Activated CD4-positive, alpha-beta T cell treated with anti-CD3 and anti-CD28 coated beads for 48 hours (primary cell): ENCODE measurements around the gene NUP50.
"Not testable (repeated sequence)": the region's sequence is repeated elsewhere in the genome, so short reads cannot be mapped to it uniquely, and the experiment has no call there.

Experiments
- DNase-seq: peaks from one replicate; pipeline ENCODE4 v3.0.0-alpha.2; 2020

Gene NUP50

GRCh38 chr22:45162531-45162930, 1.2 kb upstream of the NUP50 start:
- no peak for DNase-seq

- DNase-seq: peak; percentile 31
Observed at GRCh38 chr22:45163099-45163450, 650 bp upstream of the NUP50 start.

DNA sequence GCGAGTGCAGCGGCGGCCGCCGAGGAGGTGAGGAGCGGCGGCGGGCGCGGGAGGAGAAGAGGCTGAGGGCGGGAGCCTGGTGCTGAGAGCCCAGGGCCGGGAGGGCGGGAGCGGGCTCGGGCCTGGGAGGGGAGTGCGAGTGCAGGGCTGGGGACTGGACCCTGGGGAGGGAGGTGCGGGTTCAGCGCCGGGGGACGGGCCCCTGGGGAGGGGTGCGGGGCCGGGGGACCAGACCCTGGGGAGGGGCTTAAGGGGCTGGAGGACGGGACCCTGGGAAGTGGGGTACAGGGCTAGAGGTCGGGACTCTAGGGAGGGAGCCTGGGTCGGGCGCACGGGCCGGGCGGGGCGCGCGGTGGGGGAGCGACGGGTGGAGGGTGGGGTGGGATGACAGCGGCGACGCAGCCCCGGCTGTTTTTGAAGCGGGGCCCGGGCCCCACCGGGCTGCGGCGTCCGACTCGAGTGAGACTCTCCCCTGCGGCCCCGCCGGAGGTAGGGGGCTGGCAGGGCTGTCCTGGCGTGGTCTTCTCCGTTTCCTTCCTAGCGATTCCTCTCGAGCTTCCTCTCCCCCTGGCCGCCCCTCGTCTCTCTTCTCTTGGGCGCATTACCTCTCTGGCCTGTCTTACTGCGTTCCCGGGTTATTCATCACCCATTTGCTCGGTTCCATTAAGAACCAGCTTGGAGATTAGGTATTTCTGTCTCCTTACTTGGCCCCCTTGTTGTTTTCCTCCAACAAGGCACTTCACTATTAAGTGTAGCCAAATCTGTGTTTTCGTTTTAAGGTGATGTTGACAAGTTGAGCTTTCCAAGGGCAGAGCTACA, 754 bp downstream of the NUP50 start:
- DNase-seq: peak; percentile 40

DNA sequence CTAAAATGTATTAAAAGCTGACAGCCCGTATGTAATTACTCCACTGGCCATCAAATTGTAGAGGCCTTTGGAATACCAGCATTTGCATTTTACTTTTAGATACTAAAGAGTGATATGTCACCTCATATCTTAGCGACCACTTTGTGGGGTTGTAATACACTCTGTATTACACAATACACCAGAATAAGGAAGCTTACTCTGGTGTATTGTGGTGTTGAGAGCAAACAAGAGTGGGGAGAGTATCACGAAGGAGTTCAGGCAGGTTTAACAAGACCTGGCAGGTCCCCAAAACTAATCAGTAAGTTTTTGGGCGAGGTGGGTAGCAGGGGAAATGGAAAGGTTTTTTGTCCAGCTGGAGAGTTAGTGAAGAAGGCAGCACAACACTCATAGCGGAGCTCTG, 3.2 kb downstream of the NUP50 start:
- DNase-seq: no peak

DNA sequence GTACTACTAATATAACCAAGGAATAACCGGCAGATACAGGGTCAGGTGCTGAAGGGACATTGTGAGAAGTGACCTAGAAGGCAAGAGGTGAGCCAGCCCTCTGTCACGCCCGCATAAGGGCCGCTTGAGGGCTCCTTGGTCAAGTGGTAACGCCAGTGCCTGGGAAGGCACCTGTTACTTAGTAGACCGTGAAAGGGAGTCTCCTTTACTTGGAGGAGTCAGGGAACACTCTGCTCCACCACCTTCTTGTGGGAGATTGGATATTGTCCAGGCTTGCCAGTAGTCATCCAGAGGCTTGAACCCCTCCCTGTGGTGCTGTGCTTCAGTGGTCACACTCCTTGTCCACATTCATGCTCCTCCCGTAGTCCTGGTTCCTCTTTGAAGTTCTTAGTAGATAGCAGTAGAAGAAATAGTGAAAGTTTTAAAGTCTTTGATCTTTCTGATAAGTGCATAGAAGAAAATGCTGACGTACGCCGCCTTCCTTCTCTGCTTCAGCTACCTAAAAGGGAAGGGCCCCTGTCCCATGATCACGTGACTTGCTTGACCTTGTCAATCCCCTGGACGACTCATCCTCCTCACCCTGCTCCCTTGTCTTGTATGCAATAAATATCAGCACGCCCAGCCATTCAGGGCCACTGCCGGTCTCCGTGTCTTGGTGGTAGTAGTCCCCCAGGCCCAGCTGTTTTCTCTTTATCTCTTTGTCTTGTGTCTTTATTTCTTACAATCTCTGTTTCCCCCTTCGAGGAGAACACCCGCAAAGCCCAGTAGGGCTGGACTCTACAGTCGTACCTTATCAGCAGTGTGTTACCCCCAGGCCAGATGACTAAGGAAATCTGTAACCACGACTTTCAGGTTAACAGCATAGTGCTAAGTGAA, 6.1 kb downstream of the NUP50 start:
- peak; percentile 52 for DNase-seq

- DNase-seq: no peak
Observed at GRCh38 chr22:45171830-45172229, 8.1 kb downstream of the NUP50 start.

DNA sequence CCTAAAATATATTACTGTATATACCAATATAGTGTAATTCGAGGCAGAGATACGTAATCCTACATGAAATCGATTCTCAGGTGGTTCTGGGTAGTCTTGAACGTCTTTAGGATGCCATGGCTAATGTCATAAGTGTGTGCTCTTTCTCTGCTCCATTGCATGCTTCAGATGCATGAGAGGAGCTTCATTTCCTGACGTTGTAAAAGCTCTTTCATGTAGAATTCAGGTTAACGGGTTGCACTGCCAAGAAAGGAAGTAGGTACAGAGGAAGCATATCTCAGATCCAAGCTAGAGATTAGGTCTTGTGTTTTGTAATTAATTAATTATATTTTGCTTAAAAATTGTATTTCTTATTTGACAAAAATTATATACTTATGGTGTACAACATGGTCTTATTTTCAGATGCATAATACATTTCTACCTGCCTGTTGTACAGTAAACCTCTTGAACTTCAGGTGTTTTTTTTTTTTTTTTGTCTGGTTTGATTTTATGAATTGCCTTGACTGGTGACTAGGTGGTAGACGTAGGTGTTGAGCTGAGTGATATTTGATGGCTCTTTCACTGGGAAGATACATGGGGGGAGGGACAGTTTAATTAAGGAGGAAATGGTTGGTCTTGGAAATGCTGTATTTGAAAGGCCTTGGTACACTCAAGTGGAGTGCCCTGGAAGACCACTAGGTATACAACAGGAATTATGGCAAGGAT, 9.3 kb downstream of the NUP50 start:
- no peak for DNase-seq

- DNase-seq: no peak
Observed at GRCh38 chr22:45179276-45180049, 15.7 kb downstream of the NUP50 start.

- no peak for DNase-seq
Observed at GRCh38 chr22:45180146-45180679, 16.5 kb downstream of the NUP50 start.

DNA sequence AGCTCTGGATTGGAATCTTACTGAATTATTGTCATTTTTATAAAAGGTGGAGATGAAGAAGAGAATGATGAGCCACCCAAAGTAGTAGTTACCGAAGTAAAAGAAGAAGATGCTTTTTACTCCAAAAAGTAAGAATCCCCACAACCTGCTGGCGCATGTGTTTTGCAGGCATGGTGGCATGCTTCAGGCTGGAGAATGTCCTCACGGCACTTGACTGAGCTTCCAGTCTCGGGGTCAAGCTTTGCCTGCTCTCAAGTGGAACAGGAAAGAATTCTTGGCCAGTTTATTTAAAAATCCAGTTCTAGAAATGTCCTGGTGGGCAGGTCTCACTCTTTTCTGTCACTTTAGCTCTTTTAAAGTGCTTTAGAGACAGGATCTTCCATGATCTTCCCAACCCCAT, 17.5 kb downstream of the NUP50 start:
- no peak for DNase-seq

DNA sequence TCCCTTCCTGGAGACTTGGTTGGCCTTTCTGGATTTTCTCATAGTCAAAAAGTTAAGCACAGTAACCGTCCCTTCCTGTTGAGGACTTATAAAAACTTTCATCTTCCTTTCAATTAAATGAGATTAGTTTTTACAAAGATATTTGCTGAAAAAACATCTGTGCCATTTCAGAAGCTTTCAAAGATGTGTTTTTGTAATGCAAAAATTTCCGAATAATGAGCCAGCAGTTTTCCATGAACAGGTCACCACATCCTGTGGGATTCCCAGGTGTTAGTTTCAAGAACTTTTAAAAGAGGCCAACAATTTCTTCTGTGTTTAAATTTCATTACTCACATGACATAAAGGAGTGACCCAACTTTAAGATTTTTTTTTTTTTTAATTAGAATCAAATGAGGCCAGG, 18.0 kb downstream of the NUP50 start:
- DNase-seq: no peak

GRCh38 chr22:45183974-45184373, 20.2 kb downstream of the NUP50 start:
- DNase-seq: no peak

DNA sequence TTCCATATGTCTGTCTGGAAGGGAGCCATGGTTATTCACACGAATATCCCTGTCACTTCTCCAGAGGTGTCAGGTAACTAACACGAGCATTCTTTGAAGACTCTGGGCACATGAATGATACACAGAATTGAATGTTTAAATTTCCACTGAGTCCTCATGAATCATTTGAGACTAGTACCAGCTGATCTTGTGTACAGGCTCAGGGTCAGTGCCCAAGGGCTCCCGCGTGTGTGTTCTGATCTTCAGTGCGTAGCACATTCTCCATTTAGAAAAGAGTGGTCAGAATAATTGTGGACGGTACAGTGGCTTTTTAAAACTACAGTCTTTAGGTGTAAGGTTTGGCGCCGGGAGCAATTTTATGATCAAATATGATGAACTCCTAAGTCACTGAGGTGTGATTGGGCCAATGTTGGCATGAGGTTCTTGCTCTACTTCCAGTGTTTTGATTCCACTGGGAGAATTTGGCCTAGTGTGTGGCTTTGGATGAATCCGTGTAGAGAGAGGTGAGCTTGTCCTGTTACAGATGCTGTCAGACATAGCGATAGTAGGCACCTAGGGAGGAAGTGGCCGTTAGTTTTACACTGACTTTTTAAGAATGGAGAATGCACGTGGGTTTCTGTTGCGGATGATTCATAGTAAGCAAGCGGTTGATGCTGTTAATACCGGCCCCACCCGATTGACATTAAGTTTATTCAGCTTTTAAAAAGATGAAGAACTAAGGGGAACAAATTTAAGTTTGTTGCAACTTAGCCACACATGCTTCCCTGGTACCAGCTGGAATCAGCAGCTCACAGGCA, 22.2 kb downstream of the NUP50 start:
- DNase-seq: no peak

DNA sequence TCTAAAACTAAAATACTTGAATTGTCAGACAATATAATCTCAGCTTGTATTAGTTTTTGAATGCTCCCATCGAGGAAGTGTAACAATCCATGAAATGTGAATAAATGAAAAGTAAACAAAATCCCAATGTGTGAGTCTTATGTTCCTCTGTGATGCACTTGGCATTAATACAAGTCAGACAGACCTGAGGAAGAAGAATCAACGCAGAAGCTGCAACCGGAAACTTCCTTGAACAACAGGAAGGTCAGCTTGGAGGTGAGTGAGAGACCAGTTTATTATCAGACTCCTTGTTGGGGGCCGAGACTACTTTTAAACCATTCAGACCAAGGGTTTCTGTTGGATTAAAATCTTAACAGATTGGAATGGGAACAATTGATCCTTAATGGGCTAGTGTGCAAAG, 24.2 kb downstream of the NUP50 start:
- no peak for DNase-seq

- no peak for DNase-seq
Observed at GRCh38 chr22:45188779-45189178, 25.1 kb downstream of the NUP50 start.

DNA sequence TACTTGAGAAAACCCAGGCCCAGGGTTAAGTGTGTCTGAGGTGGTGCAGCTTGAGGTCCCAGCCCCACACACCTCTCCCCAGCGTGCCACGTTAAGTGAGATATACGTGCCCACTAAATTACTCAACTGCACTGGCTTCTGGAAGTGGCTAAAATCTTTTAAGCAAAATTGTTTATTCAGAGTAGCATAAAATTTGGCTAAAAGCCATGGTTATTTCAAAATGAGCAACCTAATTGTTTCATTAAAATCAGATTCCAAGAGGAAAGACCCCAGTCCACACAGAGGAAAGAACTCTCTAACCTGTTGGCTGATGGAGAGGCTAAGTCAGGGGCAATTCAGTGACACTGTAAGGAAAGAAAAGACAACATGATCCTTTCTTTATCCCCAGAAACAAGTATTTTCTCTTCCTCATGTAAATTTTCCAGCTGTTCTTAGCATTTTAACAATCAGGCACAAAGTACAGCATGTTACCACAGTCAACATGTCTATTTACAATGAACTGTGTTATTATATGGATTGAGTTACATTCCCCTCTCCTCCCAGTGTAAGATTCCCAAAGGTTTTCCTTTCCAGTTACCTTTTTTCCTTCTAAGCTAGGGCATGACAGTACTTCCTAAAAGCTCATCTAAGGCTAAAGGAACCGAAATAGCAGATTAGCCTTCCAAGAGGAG, 26.6 kb downstream of the NUP50 start:
- DNase-seq: no peak

DNA sequence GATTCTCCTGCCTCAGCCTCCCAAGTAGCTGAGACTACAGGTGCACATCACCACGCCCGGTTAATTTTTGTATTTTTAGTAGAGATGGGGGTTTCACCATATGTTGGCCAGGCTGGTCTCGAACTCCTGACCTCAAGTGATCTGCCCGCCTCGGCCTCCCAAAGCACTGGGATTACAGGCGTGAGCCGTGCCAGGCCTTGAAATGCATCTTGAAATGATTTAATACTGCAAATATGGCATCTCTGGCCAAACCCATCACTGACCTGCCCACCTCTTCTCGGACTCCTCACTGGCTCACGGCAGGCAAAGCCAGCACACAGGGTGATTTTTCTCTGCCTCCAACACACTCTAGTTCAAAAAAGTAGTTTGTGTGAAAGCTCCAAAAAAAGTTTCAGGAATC, 28.0 kb downstream of the NUP50 start:
- DNase-seq: not testable (repeated sequence)

- no peak for DNase-seq
Observed at GRCh38 chr22:45192701-45193187, 29.0 kb downstream of the NUP50 start.

GRCh38 chr22:45194686-45195085, 31.0 kb downstream of the NUP50 start:
- no peak for DNase-seq

DNA sequence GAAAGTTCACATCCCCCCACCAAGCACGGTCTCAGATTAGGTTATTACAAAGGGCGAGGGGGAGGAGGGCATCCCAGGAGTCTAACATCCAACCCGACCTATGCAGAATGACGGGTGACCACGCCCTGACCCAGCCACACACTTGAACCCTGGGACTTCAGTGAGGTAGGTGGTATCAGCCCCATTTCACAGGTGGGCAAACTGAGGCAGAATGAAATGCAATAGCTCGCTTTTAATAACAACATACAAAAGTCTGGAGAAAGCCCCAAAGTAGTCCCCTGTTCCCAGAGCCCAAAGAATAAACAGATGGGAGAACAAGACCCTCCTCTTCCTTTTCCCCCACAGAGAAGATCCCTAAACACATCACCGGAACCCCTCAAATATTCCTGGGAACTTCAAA, 31.9 kb downstream of the NUP50 start:
- DNase-seq: no peak

GRCh38 chr22:45196308-45196707, 32.6 kb downstream of the NUP50 start:
- no peak for DNase-seq
